Measurements from ENCODE around the gene CDC25B.

Gene CDC25B

DNA sequence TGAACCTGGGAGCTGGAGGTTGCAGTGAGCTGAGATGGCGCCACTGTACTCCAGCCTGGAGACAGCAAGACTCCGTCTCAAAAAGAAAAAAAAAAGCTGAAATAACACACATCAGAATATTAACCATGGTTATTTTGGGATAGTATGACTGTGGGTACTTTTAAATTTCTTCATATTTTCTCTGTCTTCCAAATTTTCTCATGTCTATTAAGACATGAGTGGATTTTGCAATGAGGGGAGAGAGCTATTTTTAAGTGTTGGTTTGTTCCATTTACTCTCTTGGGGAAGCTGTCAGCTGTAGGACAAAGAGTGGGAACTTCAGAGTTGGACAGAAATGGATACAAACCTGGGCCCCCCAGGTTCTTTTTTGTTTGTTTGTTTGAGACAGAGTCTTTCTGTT is 38.8 kb upstream of the CDC25B start:
- TF ChIP-seq ZFX (IDR thresholded peaks at IDR 0.05): no peak
- TF ChIP-seq, protein P1, sequence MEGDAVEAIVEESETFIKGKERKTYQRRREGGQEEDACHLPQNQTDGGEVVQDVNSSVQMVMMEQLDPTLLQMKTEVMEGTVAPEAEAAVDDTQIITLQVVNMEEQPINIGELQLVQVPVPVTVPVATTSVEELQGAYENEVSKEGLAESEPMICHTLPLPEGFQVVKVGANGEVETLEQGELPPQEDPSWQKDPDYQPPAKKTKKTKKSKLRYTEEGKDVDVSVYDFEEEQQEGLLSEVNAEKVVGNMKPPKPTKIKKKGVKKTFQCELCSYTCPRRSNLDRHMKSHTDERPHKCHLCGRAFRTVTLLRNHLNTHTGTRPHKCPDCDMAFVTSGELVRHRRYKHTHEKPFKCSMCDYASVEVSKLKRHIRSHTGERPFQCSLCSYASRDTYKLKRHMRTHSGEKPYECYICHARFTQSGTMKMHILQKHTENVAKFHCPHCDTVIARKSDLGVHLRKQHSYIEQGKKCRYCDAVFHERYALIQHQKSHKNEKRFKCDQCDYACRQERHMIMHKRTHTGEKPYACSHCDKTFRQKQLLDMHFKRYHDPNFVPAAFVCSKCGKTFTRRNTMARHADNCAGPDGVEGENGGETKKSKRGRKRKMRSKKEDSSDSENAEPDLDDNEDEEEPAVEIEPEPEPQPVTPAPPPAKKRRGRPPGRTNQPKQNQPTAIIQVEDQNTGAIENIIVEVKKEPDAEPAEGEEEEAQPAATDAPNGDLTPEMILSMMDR (conservative IDR thresholded peaks at IDR 0.05): no peak
- no peak overlapping the region for H3K27ac ChIP-seq

DNA sequence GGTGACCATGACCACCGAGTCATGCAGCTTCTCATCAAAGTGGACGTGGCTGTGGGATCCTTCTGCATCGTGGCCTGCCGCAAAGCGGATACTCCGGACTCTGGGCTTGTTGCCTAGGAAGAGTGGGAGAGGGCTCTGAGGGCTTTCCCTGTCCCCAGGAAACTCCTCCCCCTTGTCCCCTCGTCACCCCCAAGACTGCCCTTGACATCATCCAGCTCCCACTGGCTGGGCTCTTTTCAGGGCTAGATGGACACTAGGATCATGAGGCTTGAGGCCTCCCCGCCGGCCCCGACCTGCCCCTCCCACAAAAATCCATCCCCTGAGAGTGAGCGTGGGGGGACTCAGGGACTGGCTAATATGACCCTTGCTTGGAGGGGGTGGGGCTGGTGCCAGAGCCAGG is 37.5 kb upstream of the CDC25B start:
- no peak for TF ChIP-seq ZFX (IDR thresholded peaks at IDR 0.05)
- TF ChIP-seq, protein P1 (conservative IDR thresholded peaks at IDR 0.05): no peak
- H3K27ac ChIP-seq: no peak overlapping the region

DNA sequence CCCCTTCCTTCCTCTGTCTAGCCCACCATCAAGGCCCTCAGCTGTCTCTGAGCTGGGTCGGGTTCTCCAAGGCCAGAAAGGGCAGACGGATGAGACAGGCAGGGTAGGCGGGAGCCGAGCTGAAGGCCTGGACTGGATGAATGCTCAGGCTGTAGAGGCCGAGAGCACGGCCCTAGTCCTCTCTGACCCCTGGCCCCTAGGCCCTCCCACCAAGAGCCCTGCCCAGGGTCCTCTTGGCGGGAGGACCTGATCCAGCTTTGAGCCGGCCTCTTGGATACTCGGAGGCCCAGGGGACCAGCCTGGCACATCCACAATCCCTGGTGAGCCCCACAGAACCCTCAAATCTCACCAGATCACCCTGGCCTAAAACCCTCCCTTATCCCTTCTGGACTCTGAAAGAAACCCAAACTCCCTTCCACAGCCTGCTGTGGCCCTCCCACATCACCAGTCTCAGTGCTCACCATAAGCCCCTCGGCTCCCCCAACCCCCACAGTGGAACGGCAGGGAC is 36.7 kb upstream of the CDC25B start:
- TF ChIP-seq, protein P1 (conservative IDR thresholded peaks at IDR 0.05): no peak
- no peak for TF ChIP-seq ZFX (IDR thresholded peaks at IDR 0.05)
- H3K27ac ChIP-seq: no peak overlapping the region

DNA sequence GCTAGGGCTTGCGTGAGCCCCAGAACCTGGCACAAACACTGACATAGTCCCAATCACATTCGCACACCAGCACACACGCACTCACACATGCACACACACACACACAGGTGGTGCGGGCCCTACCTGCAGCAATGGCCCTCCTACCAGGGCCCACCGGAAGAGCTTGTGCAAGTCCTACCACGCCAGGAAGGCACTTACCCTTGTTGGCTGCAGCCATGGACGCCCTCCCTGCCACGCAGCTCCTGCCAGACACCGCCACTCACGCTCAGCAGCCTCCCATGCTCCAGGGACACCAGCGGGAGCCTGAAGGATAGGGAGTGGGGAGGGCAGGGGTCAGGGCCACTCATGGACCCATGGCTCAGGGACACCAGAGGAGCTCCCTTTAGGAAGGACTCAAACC is 36.2 kb upstream of the CDC25B start:
- no peak for TF ChIP-seq ZFX (IDR thresholded peaks at IDR 0.05)
- TF ChIP-seq, protein P1 (conservative IDR thresholded peaks at IDR 0.05): no peak
- no peak overlapping the region for H3K27ac ChIP-seq

DNA sequence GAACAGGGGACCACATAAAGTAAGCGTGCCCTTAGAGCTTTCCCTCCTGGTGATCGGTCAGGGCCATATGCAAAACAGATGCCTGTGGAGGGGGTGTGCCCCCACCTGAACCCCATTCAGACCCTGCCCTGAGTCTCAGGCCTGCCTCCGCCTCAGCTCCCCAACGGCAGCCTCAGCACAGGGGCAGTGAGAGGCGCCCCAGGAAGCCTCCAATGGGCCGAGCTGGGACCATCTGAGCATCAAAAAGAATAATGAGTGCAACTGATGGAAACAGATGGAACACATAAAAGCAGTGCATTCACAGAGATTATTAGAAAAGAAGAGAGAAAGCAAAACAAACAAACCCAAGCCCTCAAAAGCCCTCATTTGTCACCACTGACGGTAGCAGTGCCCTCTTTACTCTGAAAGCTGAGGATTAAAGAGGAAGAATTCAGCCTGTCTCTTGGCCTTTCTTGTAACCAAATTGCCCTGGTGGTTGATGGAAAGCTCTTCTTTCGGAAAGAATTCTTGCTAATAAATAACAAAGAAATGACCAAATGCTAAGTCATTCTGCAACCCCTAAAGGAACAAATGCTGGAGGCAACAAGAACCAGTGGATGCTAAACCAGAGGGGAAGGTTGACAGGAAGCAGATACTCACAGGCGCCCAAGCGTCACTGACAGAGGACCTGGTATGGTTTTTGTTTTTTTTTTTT is 35.3 kb upstream of the CDC25B start:
- TF ChIP-seq ZFX (IDR thresholded peaks at IDR 0.05): no peak
- TF ChIP-seq, protein P1 (conservative IDR thresholded peaks at IDR 0.05): no peak
- no peak overlapping the region for H3K27ac ChIP-seq

DNA sequence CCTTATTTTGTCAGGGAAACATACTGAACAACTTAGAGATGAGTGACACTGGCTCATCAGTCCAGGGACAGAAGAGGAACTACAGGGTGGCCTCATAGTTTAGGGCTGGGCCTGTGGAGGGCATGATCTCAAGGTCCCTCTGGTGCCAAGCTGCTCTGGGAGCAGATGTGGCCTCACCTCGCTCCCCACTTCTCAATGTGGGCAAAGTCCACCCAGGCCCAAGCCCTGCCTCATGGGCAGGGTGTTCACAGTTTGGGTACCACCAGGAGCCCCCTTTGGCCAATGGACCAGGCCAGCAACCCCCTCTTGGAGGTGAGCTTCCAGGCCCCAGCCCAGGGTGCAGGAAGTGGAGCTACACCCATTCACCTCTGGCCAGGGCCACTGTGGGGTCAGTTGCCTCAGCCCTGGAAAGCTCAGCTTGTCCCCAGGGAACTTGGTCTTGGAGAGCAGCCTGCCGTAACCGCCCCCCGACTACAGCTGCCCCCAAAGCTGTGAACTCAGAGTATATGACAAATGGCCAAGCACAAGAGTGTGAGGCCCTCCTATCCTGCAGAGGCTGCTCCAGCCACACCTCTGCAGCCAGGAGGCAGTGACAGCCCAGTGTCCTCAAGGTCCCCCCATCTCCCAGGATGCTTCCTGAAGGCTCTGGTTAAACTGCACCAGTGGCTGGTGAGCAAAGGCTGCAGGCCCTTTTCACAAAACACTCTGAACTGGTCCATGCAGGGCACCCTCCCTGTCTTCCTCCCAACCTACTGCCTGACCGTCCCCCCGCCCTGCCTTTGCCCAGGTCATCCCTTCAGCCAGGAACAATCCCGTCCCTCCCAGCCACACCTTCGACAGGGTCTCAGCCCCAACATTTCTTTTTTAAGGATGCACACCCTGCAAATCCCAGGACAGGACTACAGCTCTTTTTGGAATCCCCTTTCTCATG is 32.2 kb upstream of the CDC25B start:
- TF ChIP-seq, protein P1 (conservative IDR thresholded peaks at IDR 0.05): no peak
- no peak overlapping the region for H3K27ac ChIP-seq

DNA sequence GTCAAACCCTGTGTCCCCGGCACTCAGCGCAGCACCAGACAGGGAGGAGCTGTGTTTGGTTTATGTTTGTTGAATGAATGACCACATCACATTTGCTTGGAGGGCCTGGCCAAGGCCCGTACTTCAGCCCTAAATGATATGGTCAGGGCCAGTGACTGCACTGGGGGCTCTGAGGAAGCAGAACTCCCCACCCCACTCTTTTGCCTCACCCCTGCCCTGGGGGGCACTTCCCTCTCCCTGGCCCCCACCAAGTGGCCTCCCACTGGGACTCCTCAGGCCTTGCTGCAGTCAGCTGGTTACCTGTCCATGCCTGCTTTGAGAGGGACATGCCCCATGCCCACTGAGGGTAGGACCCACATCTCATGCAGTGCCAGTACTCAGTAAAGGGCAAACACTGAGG is 31.5 kb upstream of the CDC25B start:
- H3K27ac ChIP-seq: no peak overlapping the region
- TF ChIP-seq ZFX (IDR thresholded peaks at IDR 0.05): no peak
- TF ChIP-seq, protein P1 (conservative IDR thresholded peaks at IDR 0.05): no peak
